ENCODE measurements around the gene RBMS1.

GRCh38 chr2:160516547-160517365 is 23.1 kb upstream of the RBMS1 start:
- no peak for TF ChIP-seq CTCF (optimal IDR thresholded peaks at IDR 0.05 in 1 of 3, IDR thresholded peaks at IDR 0.05 in 1 of 3, conservative IDR thresholded peaks at IDR 0.05 in 1 of 3; ENCODE audit: extremely low read depth in 1 of 3, insufficient read depth in 2 of 3, low read length in 3 of 3)
- no peak for TF ChIP-seq EZH2 (IDR thresholded peaks at IDR 0.05; ENCODE audit: low read length)

All from keratinocyte (primary cell).